ENCODE measurements around the gene CLEC10A.

DNA sequence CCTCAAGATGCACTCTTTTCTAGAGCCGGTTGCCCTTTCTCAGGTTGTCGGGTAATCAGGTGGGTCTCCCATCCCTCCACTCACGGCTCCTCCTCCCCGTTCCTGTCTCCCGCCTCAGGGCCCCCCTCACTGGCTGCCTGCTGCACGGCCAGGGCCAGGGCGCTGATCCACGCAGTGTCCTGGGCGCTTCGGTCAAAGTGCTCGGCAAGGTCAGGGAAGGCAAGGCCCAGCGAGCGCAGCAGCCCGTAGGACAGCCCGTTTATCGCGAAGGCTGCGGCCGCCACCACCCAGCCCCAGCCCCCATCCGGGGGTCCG lies 36.9 kb downstream of the CLEC10A start:
- TF ChIP-seq CTCF (IDR thresholded peaks at IDR 0.05) (no peak), POLR2A (IDR thresholded peaks at IDR 0.05) (no peak)
